Measurements from ENCODE around the gene ERCC2.

Gene ERCC2

GRCh38 chr19:45352471-45352870, 17.9 kb downstream of the ERCC2 start:
- no peak overlapping the region for H3K27ac ChIP-seq
- no peak for TF ChIP-seq CTCF (conservative IDR thresholded peaks at IDR 0.05)

GRCh38 chr19:45352062-45352461, 18.3 kb downstream of the ERCC2 start:
- TF ChIP-seq CTCF (conservative IDR thresholded peaks at IDR 0.05): no peak
- H3K27ac ChIP-seq: no peak overlapping the region

GRCh38 chr19:45351401-45351952, 18.9 kb downstream of the ERCC2 start:
- TF ChIP-seq CTCF (conservative IDR thresholded peaks at IDR 0.05): no peak
- H3K27ac ChIP-seq: no peak overlapping the region

GRCh38 chr19:45350477-45351058, 19.8 kb downstream of the ERCC2 start:
- TF ChIP-seq CTCF (conservative IDR thresholded peaks at IDR 0.05): no peak
- no peak overlapping the region for H3K27ac ChIP-seq

GRCh38 chr19:45349430-45349941, 20.9 kb downstream of the ERCC2 start:
- no peak for TF ChIP-seq CTCF (conservative IDR thresholded peaks at IDR 0.05)
- H3K27ac ChIP-seq: no peak overlapping the region

GRCh38 chr19:45349126-45349415, 21.3 kb downstream of the ERCC2 start:
- no peak for TF ChIP-seq CTCF (conservative IDR thresholded peaks at IDR 0.05)

GRCh38 chr19:45348367-45349125, 21.8 kb downstream of the ERCC2 start:
- H3K27ac ChIP-seq: no peak overlapping the region
- TF ChIP-seq CTCF (conservative IDR thresholded peaks at IDR 0.05): no peak

More at GRCh38 chr19:45349126-45349415, 21.3 kb downstream of the ERCC2 start:
- H3K27ac ChIP-seq: no peak overlapping the region

Data from VCaP (cell line).